Measurements from ENCODE around the gene DNAAF5.
A peak's percentile ranks its signal among the peaks of the same experiment; 100 is the strongest.

Gene DNAAF5

DNA sequence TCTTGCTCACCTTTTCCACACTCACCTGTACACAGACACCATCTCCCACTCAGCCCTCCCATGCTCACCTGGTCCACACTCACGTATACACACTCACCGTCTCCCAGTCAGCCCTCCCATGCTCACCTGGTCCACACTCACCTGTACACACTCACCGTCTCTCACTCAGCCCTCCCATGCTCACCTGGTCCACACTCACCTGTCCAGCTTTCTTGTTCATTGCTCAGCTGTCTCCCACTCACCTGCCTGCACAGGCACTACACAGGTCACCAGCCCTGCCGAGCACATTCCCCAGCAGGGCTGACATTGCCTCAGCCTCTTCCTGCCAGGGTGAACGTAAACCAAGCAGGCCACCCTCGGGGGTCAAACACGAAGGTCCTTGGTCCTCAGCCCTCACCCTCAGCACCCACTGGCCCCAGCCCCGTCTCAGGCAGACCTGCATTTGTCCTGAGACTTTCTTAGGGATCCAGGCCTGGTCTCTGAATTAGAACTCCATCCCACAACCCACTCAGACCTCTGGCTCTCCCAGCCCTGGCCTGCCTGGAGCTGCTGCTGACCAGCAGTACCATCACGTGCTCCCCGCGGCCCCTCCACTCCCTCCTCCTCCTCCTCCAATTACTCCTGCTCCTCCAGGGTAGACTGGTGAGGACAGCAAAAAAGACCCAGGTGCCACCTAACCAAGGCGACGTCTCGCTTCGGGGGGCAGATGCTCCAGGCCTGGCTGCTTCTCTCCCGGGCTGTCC lies 12.8 kb upstream of the DNAAF5 start:
- ChIA-PET POLR2A (no interaction called here), CTCF (interaction anchor here (0.7 to 1.0 kb wide), 2 partner anchors 175 to 450 kb away, joined by 3 to 4 read pairs; no protein-coding TSS in a partner anchor)
- Histone ChIP-seq H3K27ac (ENCODE audit: insufficient read depth in 1 of 2, low read depth in 1 of 2, low read length in 2 of 2, poor library complexity in 1 of 2, severe bottlenecking in 2 of 2) (no peak overlapping the region), H3K9me3 (ENCODE audit: control extremely low read depth in 1 of 5, control insufficient read depth in 4 of 5, insufficient read depth in 2 of 5, low read depth in 1 of 5, low read length in 4 of 5) (peaks cover 0 to 6% (median 0%) of the 10 kb centered on the region in 5 experiments), H3K4me1 (ENCODE audit: control extremely low read depth in 1 of 4, control insufficient read depth in 4 of 4, insufficient read depth in 4 of 4, low read length in 3 of 4) (peaks cover 0 to 14% (median 6%) of the 10 kb centered on the region in 4 experiments), H3K4me3 (ENCODE audit: control insufficient read depth in 1 of 7, extremely low read depth in 1 of 7, insufficient read depth in 4 of 7, low read depth in 2 of 7, low read length in 6 of 7) (no peak overlapping the region), H3K36me3 (ENCODE audit: control insufficient read depth in 4 of 4, insufficient read depth in 4 of 4, low read length in 3 of 4) (peaks cover 0 to 5% (median under 1%) of the 10 kb centered on the region in 4 experiments), H3K27me3 (replicated peaks in 2 of 5; ENCODE audit: control insufficient read depth in 4 of 5, insufficient read depth in 5 of 5, low read length in 4 of 5) (peaks cover 0 to 27% (median 5%) of the 10 kb centered on the region in 5 experiments)
- WGBS (ENCODE audit: insufficient coverage) = 99% methylated on average over 14 of the region's 16 CpGs
- no peak for DNase-seq

- Histone ChIP-seq H3K27me3 (replicated peaks in 2 of 5; ENCODE audit: control insufficient read depth in 4 of 5, insufficient read depth in 5 of 5, low read length in 4 of 5) (peaks cover 0 to 27% (median 5%) of the 10 kb centered on the region in 5 experiments), H3K4me1 (ENCODE audit: control extremely low read depth in 1 of 4, control insufficient read depth in 4 of 4, insufficient read depth in 4 of 4, low read length in 3 of 4) (peaks cover 0 to 14% (median 6%) of the 10 kb centered on the region in 4 experiments), H3K27ac (ENCODE audit: insufficient read depth in 1 of 2, low read depth in 1 of 2, low read length in 2 of 2, poor library complexity in 1 of 2, severe bottlenecking in 2 of 2) (no peak overlapping the region), H3K9me3 (ENCODE audit: control extremely low read depth in 1 of 5, control insufficient read depth in 4 of 5, insufficient read depth in 2 of 5, low read depth in 1 of 5, low read length in 4 of 5) (peaks cover 0 to 6% (median 0%) of the 10 kb centered on the region in 5 experiments), H3K4me3 (ENCODE audit: control insufficient read depth in 1 of 7, extremely low read depth in 1 of 7, insufficient read depth in 4 of 7, low read depth in 2 of 7, low read length in 6 of 7) (no peak overlapping the region), H3K36me3 (ENCODE audit: control insufficient read depth in 4 of 4, insufficient read depth in 4 of 4, low read length in 3 of 4) (peaks cover 0 to 5% (median under 1%) of the 10 kb centered on the region in 4 experiments)
- ChIA-PET POLR2A (no interaction called here), CTCF (interaction anchor here (1.0 kb wide), 1 partner anchor 451 kb away, joined by 4 read pairs; no protein-coding TSS in a partner anchor)
- 98% methylated on average over 8 of the region's 13 CpGs for WGBS (ENCODE audit: insufficient coverage)
- DNase-seq = no peak
Measured at GRCh38 chr7:714251-714671, 12.2 kb upstream of the DNAAF5 start.

DNA sequence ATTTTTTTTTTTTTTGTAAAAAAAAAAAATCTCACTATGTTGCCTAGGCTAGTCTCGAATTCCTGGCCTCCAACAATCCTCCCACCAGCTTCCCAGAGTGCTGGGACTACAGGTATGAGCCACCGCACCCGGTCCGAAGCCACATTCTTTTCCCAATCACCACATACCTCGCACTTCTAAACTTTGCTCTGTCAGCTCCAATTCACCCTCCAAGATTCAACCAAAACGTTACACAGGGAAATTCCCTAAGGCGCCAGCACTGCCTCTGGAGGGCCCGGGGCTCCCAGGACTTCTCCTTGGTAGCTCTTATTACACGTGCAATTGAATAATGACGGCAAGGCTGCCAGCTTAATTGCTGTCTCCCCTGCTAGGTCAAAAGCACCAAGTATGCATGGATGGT lies 10.3 kb upstream of the DNAAF5 start:
- H3K27ac ChIP-seq (ENCODE audit: insufficient read depth in 1 of 2, low read depth in 1 of 2, low read length in 2 of 2, poor library complexity in 1 of 2, severe bottlenecking in 2 of 2) = no peak overlapping the region
- no peak for DNase-seq
- peaks cover 0 to 2% (median 0%) of the 10 kb centered on the region in 4 experiments for H3K36me3 ChIP-seq (ENCODE audit: control insufficient read depth in 4 of 4, insufficient read depth in 4 of 4, low read length in 3 of 4)
- WGBS (ENCODE audit: insufficient coverage) = 71% methylated on average over 5 of the region's 10 CpGs
- peaks cover 0 to 14% (median 6%) of the 10 kb centered on the region in 5 experiments for H3K9me3 ChIP-seq (ENCODE audit: control extremely low read depth in 1 of 5, control insufficient read depth in 4 of 5, insufficient read depth in 2 of 5, low read depth in 1 of 5, low read length in 4 of 5)
- H3K4me3 ChIP-seq (ENCODE audit: control insufficient read depth in 1 of 7, extremely low read depth in 1 of 7, insufficient read depth in 4 of 7, low read depth in 2 of 7, low read length in 6 of 7) = no peak overlapping the region
- ChIA-PET CTCF (no interaction called here), POLR2A (no interaction called here)
- peaks cover 0 to 14% (median 6%) of the 10 kb centered on the region in 4 experiments for H3K4me1 ChIP-seq (ENCODE audit: control extremely low read depth in 1 of 4, control insufficient read depth in 4 of 4, insufficient read depth in 4 of 4, low read length in 3 of 4)
- peaks cover 0 to 23% (median 5%) of the 10 kb centered on the region in 5 experiments for H3K27me3 ChIP-seq (replicated peaks in 2 of 5; ENCODE audit: control insufficient read depth in 4 of 5, insufficient read depth in 5 of 5, low read length in 4 of 5)

DNA sequence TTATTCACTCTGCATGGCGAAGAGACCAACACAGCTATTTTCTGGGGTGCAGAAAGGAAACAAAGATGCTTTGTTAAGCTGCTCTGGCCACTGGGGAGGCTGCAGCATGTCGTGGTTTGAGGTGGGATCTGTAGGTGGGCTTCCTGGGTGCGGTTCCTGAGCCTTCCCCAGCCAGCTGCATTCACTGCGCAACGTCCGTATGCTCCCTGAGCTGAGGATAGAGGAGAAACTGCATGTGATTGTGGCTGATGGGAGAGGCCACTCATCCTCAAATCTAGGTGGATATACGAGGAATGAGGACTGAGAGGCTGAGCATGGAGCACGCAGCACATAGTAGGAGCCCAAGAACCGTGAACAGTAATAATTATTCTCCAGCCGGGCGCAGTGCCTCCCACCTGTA lies 9.9 kb upstream of the DNAAF5 start:
- Histone ChIP-seq H3K27ac (ENCODE audit: insufficient read depth in 1 of 2, low read depth in 1 of 2, low read length in 2 of 2, poor library complexity in 1 of 2, severe bottlenecking in 2 of 2) (no peak overlapping the region), H3K9me3 (ENCODE audit: control extremely low read depth in 1 of 5, control insufficient read depth in 4 of 5, insufficient read depth in 2 of 5, low read depth in 1 of 5, low read length in 4 of 5) (peaks cover 0 to 16% (median 8%) of the 10 kb centered on the region in 5 experiments), H3K27me3 (replicated peaks in 2 of 5; ENCODE audit: control insufficient read depth in 4 of 5, insufficient read depth in 5 of 5, low read length in 4 of 5) (peaks cover 0 to 19% (median 5%) of the 10 kb centered on the region in 5 experiments), H3K36me3 (ENCODE audit: control insufficient read depth in 4 of 4, insufficient read depth in 4 of 4, low read length in 3 of 4) (peaks cover 0 to 2% (median 0%) of the 10 kb centered on the region in 4 experiments), H3K4me3 (ENCODE audit: control insufficient read depth in 1 of 7, extremely low read depth in 1 of 7, insufficient read depth in 4 of 7, low read depth in 2 of 7, low read length in 6 of 7) (no peak overlapping the region), H3K4me1 (ENCODE audit: control extremely low read depth in 1 of 4, control insufficient read depth in 4 of 4, insufficient read depth in 4 of 4, low read length in 3 of 4) (peaks cover 0 to 12% (median 6%) of the 10 kb centered on the region in 4 experiments)
- 99% methylated on average over 10 of the region's 11 CpGs for WGBS (ENCODE audit: insufficient coverage)
- ChIA-PET POLR2A (no interaction called here), CTCF (no interaction called here)
- no peak for DNase-seq

DNA sequence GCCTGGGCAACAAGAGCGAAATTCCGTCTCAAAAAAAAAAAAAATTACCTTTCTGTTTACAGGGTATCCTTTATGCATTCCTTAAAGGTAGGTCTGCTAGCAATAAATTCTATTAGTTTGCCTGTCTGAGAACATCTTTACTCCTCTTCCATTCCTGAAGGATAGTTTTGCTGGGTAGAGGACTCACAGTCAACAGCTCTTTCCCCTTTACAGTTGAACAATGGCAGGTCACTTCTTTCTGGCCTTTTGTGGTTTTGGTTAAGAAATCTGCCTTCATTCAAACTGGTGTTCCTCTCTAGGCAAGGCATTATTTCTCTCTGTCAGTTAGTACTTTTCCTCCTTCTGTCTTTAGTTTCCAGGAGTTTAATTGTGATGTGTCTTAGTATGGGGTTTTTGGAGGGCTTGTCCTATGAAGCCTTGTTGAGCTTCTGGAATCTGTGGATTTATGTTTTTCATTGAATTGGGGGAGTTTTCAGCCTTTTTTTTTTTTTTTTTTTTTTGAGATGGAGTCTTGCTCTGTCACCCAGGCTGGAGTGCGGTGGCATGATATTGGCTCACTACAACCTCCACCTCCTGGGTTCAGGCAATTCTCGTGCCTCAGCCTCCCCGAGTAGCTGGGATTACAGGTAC lies 4.8 kb upstream of the DNAAF5 start:
- Histone ChIP-seq H3K27me3 (replicated peaks in 2 of 5; ENCODE audit: control insufficient read depth in 4 of 5, insufficient read depth in 5 of 5, low read length in 4 of 5) (no peaks in the 10 kb centered on the region), H3K27ac (ENCODE audit: insufficient read depth in 1 of 2, low read depth in 1 of 2, low read length in 2 of 2, poor library complexity in 1 of 2, severe bottlenecking in 2 of 2) (no peak overlapping the region), H3K36me3 (ENCODE audit: control insufficient read depth in 4 of 4, insufficient read depth in 4 of 4, low read length in 3 of 4) (peaks cover 0 to 23% (median 8%) of the 10 kb centered on the region in 4 experiments), H3K9me3 (ENCODE audit: control extremely low read depth in 1 of 5, control insufficient read depth in 4 of 5, insufficient read depth in 2 of 5, low read depth in 1 of 5, low read length in 4 of 5) (peaks cover 0 to 43% (median 19%) of the 10 kb centered on the region in 5 experiments), H3K4me1 (ENCODE audit: control extremely low read depth in 1 of 4, control insufficient read depth in 4 of 4, insufficient read depth in 4 of 4, low read length in 3 of 4) (peaks cover 0 to 6% (median 6%) of the 10 kb centered on the region in 4 experiments), H3K4me3 (ENCODE audit: control insufficient read depth in 1 of 7, extremely low read depth in 1 of 7, insufficient read depth in 4 of 7, low read depth in 2 of 7, low read length in 6 of 7) (no peak overlapping the region)
- WGBS (ENCODE audit: insufficient coverage) = no CpG with 5 or more reads among the region's 5 CpGs
- POLR2A ChIA-PET = interaction anchor here (0.7 kb wide), 1 partner anchor 358 kb away, joined by 8 read pairs; no protein-coding TSS in a partner anchor
- peak in 1 of 3 donors; percentile 21 for DNase-seq
- CTCF ChIA-PET = interaction anchor here (1.6 kb wide), 1 partner anchor 152 kb away, joined by 3 read pairs; no protein-coding TSS in a partner anchor

GRCh38 chr7:723541-723940 lies 3.0 kb upstream of the DNAAF5 start:
- CTCF ChIA-PET = no interaction called here
- Histone ChIP-seq H3K27ac (ENCODE audit: insufficient read depth in 1 of 2, low read depth in 1 of 2, low read length in 2 of 2, poor library complexity in 1 of 2, severe bottlenecking in 2 of 2) (no peak overlapping the region), H3K27me3 (replicated peaks in 2 of 5; ENCODE audit: control insufficient read depth in 4 of 5, insufficient read depth in 5 of 5, low read length in 4 of 5) (no peaks in the 10 kb centered on the region), H3K36me3 (ENCODE audit: control insufficient read depth in 4 of 4, insufficient read depth in 4 of 4, low read length in 3 of 4) (peaks cover 0 to 23% (median 8%) of the 10 kb centered on the region in 4 experiments), H3K4me1 (ENCODE audit: control extremely low read depth in 1 of 4, control insufficient read depth in 4 of 4, insufficient read depth in 4 of 4, low read length in 3 of 4) (peaks cover 0 to 15% (median 14%) of the 10 kb centered on the region in 4 experiments), H3K4me3 (ENCODE audit: control insufficient read depth in 1 of 7, extremely low read depth in 1 of 7, insufficient read depth in 4 of 7, low read depth in 2 of 7, low read length in 6 of 7) (no peak overlapping the region), H3K9me3 (ENCODE audit: control extremely low read depth in 1 of 5, control insufficient read depth in 4 of 5, insufficient read depth in 2 of 5, low read depth in 1 of 5, low read length in 4 of 5) (peaks cover 0 to 43% (median 19%) of the 10 kb centered on the region in 5 experiments)
- DNase-seq = no peak
- POLR2A ChIA-PET = no interaction called here
- 91% methylated on average over 9 of the region's 9 CpGs for WGBS (ENCODE audit: insufficient coverage)
